Testis (tissue), 3 donors: ENCODE data around the gene RBM43. TPM values are rescaled to one million over a fixed set of nuclear protein-coding genes. Genes with fewer than 3 reads are reported as not detected.

Experiments used
- DNase-seq: peaks from one replicate; pipeline ENCODE4 v3.0.0-alpha.2; 2019
- H3K27ac ChIP-seq, 2 donors: fragments of 200-600 bp; sonication (generic); one replicate each; pipeline ENCODE4 v1.5.1; 2019
- H3K27me3 ChIP-seq: fragments of 200-600 bp; sonication (generic); one replicate; pipeline ENCODE4 v1.5.1; 2019
- H3K36me3 ChIP-seq: fragments of 200-600 bp; sonication (generic); one replicate; pipeline ENCODE4 v1.5.1; 2017; ENCODE audit warnings: low read depth; ENCODE audit errors: missing control alignments
- H3K4me1 ChIP-seq: fragments of 200-600 bp; sonication (generic); one replicate; pipeline ENCODE4 v1.5.1; 2019
- H3K4me3 ChIP-seq, 2 donors: fragments of 200-600 bp; sonication (generic); one replicate each; pipeline ENCODE4 v1.5.1; 2017 to 2019
- H3K9me3 ChIP-seq: fragments of 200-600 bp; sonication (generic); one replicate; pipeline ENCODE4 v1.5.1; 2017
- CTCF ChIP-seq, 3 experiments: fragments of 450-650 bp in 2 of 3; fragments of 200-600 bp in 1 of 3; sonication (generic) in 1 of 3; IDR thresholded peaks; one replicate each; pipeline ENCODE4 v1.5.1; 2016 to 2019; ENCODE audit warnings: antibody characterized with exemption in 3 of 3, mild to moderate bottlenecking in 2 of 3, moderate library complexity in 1 of 3
- POLR2A ChIP-seq: fragments of 450-650 bp; IDR thresholded peaks from one replicate; pipeline ENCODE4 v1.6.1; 2017; ENCODE audit warnings: antibody characterized with exemption, mild to moderate bottlenecking, moderate library complexity
- WGBS, 2 donors: methylation state at CpG; one replicate each; pipeline ENCODE4 v1.1.5; 2018; 5-methylcytosine and 5-hydroxymethylcytosine counted together
- intact Hi-C: fragments of 100-400 bp; cut with DNase I; formaldehyde crosslinking; loops from one replicate; pipeline ENCODE4 v1.15.1; 2023; ENCODE audit warnings: low total_unique reads
- polyA plus RNA-seq: library from polyadenylated mRNA; stranded (reverse); fragments of 350-450 nt; fragmentation: Illumina TruSeq; extraction: RNeasy Lipid Tissue Mini Kit (QIAGEN cat#74804); gene quantifications from one replicate; pipeline ENCODE4 v1.2.3, GENCODE V29; 2014; ENCODE audit warnings: low read depth, low replicate concordance; ENCODE audit not compliant: insufficient read depth
- total RNA-seq, 2 donors: library from RNA; depleted of rRNA; stranded (reverse); fragments of >200 nt; gene quantifications; one replicate each; pipeline ENCODE4 v1.2.3, GENCODE V29; 2016

RBM43 gene
- total and polyA plus RNA-seq, 3 donors from 2014 or later: 6.9 to 8.6 (median 7.1) TPM

- H3K4me1 ChIP-seq: no peaks in the 10 kb centered on the region
- H3K36me3 ChIP-seq: no peaks in the 10 kb centered on the region
- no peak overlapping the region for H3K4me3 ChIP-seq
- H3K9me3 ChIP-seq: no peaks in the 10 kb centered on the region
- intact Hi-C loops: loop anchor here (10.0 kb wide), 1 partner anchor 133 kb away; the partner anchor contains the start of gene RIF1
- H3K27ac ChIP-seq: no peak overlapping the region
- TF ChIP-seq POLR2A (no peak), CTCF (IDR thresholded peaks at IDR 0.05) (no peak)
- no peak for DNase-seq
- no peaks in the 10 kb centered on the region for H3K27me3 ChIP-seq
These were observed 10.2 kb upstream of the RBM43 start for GRCh38 chr2:151271824-151272223.

DNA sequence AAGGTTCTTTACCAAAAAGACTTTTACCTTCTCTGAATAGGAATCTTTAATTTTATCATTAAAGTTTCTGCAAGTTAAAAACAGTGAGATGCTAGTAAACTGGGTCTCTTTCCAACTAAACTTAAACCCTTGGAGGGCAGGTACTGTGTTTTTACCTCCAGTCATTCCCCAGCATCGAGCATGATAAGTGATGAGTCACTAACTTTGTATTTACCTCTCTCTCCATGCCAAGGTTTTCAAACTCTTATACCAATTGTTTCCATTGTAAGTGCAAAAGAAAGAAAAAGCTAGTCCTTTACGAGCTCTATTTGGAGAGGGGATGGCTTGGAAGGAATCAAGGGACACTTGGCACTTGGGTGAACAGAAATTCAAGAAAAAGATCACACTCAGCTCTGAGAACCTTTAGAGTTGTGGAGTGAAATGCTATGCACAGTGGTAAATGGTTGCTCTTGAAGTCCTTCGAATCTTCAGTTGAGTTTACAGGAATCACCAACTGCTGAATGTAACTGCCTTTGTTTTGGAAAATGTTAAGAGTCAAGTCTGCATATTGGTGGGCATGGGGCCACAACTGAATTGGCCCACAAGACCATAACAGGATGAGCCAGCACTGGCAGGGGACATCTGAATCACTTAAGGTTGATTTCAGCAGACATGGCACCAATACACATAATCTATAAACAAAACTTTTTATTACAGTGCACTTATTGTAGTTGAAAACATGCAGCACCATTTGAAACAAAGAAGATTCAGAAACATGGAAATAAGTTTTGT lies 8.3 kb upstream of the RBM43 start:
- no peaks in the 10 kb centered on the region for H3K27me3 ChIP-seq
- H3K4me3 ChIP-seq: no peak overlapping the region
- H3K36me3 ChIP-seq: no peaks in the 10 kb centered on the region
- intact Hi-C loops: loop anchor here (10.0 kb wide), 1 partner anchor 135 kb away; the partner anchor contains the start of gene RIF1
- WGBS, 2 donors: 80 to 86% methylated on average over 3 of the region's 3 CpGs
- no peak for TF ChIP-seq CTCF (IDR thresholded peaks at IDR 0.05)
- TF ChIP-seq POLR2A: no peak
- H3K27ac ChIP-seq: no peak overlapping the region
- no peaks in the 10 kb centered on the region for H3K9me3 ChIP-seq
- no peak for DNase-seq
- no peaks in the 10 kb centered on the region for H3K4me1 ChIP-seq

DNA sequence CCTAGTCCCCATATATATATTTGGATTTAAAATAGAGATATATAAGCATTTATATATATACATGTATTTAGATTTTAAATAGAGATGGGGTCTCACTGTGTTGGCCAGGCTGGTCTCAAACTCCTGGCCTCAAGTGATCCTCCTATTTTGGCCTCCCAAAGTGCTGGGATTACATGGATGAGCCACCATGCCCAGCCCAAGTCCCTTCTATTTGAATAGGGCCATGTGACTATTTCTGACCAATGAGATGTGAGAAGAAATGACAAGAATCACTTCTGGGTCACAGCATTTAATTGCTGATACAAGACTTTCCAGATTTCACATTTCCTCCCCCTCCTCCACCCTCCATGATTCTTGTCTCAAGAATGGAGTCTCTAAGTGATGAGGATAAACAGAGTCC lies 6.4 kb upstream of the RBM43 start:
- no peaks in the 10 kb centered on the region for H3K27me3 ChIP-seq
- no peaks in the 10 kb centered on the region for H3K36me3 ChIP-seq
- no peak for DNase-seq
- no peaks in the 10 kb centered on the region for H3K4me1 ChIP-seq
- no peak overlapping the region for H3K27ac ChIP-seq
- intact Hi-C loops: no loop called here
- no peaks in the 10 kb centered on the region for H3K9me3 ChIP-seq
- H3K4me3 ChIP-seq: no peak overlapping the region
- no peak for TF ChIP-seq POLR2A
- no peak for TF ChIP-seq CTCF (IDR thresholded peaks at IDR 0.05)

DNA sequence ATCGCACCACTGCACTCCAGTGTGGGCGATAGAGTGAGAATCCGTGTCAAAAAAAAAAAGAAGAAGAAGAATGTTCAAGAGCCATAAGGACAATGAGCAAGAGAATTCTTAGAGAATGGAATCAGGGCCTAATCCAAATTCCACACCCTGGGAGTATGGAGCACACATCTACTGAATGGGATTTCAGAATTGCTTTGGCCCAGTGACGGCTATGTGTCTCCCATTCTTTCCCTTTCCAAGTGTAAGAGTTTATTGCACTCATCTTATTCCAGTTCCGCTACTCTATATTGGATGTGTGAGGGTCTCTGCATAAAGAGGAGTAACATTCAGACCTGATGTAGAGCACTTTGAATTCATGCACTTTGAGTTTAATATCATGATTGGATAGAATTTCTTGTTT lies 5.9 kb upstream of the RBM43 start:
- WGBS, 2 donors: 92 to 96% methylated on average over 5 of the region's 5 CpGs
- Histone ChIP-seq H3K4me3 (no peak overlapping the region), H3K27ac (no peak overlapping the region), H3K27me3 (no peaks in the 10 kb centered on the region), H3K36me3 (no peaks in the 10 kb centered on the region), H3K9me3 (no peaks in the 10 kb centered on the region), H3K4me1 (no peaks in the 10 kb centered on the region)
- TF ChIP-seq POLR2A (no peak), CTCF (IDR thresholded peaks at IDR 0.05) (no peak)
- DNase-seq: no peak
- intact Hi-C loops: no loop called here

DNA sequence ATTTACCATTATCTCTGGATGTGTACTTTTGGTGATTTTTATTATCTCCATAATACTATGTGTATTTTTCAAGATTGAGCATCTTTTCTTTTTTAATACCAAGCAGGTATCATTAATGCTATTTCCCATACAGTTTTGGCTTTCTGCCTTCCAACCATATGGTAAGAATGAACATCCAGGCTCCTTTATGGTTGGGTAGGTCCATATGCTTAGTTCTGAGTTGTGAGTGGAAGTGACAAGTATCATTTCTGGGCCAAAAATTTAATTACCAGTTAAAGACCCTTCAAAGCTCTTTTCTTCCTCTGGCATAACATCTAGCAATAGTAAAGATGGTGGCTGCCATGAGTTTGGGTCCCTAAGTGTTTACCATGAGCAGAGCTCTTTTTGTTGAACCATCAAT lies 4.3 kb upstream of the RBM43 start:
- no peaks in the 10 kb centered on the region for H3K9me3 ChIP-seq
- intact Hi-C loops: no loop called here
- no peaks in the 10 kb centered on the region for H3K27me3 ChIP-seq
- no peaks in the 10 kb centered on the region for H3K36me3 ChIP-seq
- H3K4me1 ChIP-seq: no peaks in the 10 kb centered on the region
- no peak overlapping the region for H3K27ac ChIP-seq
- no peak overlapping the region for H3K4me3 ChIP-seq
- no peak for DNase-seq
- no peak for TF ChIP-seq CTCF (IDR thresholded peaks at IDR 0.05)
- TF ChIP-seq POLR2A: no peak
